ENCODE measurements around the gene TUFT1.
"Not testable (repeated sequence)": the region's sequence is repeated elsewhere in the genome, so short reads cannot be mapped to it uniquely, and the experiment has no call there.

The TUFT1 gene

DNA sequence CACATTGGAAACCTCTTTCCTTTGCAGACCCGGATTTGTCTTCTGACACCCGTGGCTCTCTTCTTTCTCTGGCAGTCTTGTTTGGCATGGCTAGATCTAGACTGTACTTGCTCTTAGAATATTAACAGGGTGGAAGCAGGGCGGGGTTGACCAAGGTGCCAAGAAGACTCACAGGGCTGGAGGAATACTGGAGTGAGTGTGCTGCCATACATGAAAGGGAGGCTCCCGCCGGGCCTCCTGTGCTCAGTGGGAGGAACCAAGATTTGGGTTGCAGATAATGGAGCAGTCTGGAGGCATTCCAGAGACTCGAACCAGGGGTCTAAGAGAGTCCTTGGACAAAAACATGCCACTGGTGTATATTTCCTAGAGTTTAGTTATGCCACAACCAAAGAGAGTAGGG is 44.2 kb downstream of the TUFT1 start:
- DNase-seq, result no peak

GRCh38 chr1:151584780-151585179 is 44.7 kb downstream of the TUFT1 start:
- no peak for DNase-seq

GRCh38 chr1:151585622-151586021 is 45.5 kb downstream of the TUFT1 start:
- DNase-seq, result no peak

GRCh38 chr1:151590961-151591360 is 50.9 kb downstream of the TUFT1 start:
- DNase-seq, result no peak

- DNase-seq, result no peak
These were observed 53.6 kb downstream of the TUFT1 start for GRCh38 chr1:151593730-151594129.

DNA sequence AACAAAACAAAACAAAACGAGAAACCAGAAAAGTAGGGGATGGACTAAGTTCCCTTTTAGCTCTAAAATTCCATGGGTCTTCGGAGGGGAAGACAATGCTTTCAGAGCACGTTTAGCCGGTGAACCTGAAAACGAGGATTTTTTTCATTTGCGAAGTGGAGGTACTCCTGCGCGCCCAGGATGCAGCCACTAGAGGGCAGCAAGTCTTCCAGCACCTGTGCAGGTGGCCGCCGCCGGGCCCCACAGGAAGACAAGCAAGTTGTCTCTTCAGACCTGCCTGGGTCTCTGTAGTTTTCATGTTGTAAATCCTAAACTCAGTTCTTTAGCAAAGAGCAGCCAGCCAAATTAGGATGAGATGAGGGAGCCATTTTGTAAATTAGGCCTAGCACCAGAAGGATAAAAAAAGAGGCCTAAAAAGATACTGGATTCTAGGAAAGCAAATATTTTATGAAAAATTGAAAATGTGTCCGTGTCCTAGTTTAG is 54.1 kb downstream of the TUFT1 start:
- no peak for DNase-seq

- DNase-seq, result no peak
These were observed 56.3 kb downstream of the TUFT1 start for GRCh38 chr1:151596166-151596953.

DNA sequence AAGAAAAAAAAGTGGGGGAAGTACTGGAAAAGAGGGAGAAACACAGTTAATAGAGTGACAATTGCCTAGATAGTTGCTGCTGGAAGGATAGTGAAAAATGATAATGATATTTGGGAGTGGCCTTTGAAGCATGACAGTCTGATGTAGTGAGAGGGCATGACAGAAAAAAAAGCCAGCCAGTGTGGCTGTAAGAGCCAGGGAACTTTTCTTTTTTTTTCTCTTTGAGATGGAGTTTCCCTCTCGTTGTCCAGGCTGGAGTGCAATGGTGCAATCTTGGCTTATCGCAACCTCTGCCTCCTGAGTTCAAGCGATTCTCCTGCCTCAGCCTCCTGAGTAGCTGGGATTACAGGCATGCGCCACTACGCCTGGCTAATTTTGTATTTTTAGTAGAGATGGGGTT is 62.4 kb downstream of the TUFT1 start:
- not testable (repeated sequence) for DNase-seq

GRCh38 chr1:151604291-151604690 is 64.2 kb downstream of the TUFT1 start:
- no peak for DNase-seq

DNA sequence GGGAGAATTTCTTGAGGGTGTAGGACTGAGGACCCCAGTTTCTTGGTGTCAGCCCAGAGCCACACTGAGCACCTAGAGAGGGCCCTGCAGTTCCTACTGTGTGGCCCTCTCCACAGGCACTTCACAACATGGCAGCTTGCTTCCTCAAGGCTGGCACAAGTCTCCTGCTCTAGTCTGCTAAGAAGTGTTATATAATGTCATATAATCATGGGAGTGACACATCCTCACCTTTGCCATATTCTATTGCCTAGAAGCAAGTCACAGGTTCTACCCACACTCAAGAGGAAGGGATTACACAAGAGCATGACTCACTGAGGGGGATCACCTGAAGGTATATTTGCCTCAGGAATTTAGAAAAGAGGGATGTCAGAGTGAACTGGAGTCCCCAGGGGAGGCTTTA is 66.3 kb downstream of the TUFT1 start:
- no peak for DNase-seq

GRCh38 chr1:151606857-151607256 is 66.7 kb downstream of the TUFT1 start:
- no peak for DNase-seq

DNA sequence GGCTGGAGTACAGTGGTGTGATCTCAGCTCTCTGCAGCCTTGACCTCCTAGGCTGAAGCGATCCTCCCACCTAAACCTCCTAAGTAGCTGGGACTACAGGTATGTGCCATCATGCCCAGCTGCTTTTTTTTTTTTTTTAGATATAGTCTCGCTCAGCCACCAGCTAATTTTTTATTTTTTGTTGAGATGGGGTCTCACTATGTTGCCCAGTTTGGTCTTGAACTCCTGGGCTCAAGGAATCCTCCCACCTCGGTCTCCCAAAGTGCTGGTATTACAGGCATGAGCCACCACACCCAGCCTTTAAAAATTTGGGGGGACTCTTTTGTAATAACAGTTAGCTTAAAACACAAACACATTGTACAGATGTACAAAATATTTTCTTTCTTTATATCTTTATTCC is 70.0 kb downstream of the TUFT1 start:
- DNase-seq, result no peak

DNA sequence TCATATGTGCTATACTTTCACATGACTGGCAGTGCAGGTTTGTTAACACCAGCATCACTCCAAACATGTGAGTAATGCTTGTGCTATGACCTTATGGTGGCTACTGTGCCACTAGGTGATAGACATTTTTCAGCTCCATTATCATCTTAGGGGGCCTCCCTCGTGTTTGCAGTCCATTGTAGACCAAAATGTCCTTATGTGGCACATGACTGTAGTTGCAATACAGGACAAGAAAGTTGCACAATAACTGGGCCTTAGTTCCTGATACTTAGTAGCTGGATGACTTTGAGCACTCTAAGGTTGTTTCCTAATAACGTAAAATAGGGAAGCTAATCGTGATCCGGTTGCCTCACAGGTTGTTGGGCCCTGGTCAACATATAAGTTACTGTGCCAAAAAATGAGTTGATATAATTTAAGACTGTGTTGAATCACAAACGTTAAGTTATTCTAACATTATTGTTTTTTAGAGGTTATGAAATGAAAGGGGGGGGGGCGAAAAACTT is 71.2 kb downstream of the TUFT1 start:
- no peak for DNase-seq

- DNase-seq, result peak; percentile 88
These were observed 71.9 kb downstream of the TUFT1 start, which contains the start of gene SNX27 for GRCh38 chr1:151611832-151612500. TSS of gene SNX27 (plus strand) at chr1:151612050. CDS start at chr1:151612202, 152 bp downstream.

GRCh38 chr1:151612501-151613281 is 72.6 kb downstream of the TUFT1 start:
- DNase-seq, result no peak

DNA sequence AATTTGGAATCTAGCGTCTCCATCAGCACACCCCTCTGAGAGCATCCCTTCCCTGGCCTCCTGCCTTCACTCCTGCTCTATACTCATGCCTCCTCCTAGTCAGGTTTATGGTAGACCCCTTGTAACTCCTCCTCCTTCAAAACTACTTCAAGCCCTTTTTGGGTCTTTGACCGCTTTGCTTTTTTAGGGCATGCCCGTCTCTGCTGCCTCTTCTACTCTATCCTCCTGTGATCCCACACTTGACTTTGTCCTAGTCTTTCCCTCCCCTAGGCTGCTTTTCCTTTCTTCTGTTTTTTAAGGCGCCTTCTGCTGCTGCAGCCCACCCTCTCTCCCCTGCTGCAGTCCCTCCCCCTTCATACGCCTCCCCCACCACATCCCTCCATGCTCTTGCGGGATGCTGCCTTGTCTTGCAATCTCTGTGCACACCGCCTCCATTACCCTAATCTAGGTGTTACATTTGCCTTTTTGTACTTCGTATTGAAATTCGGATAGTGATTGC is 73.2 kb downstream of the TUFT1 start:
- no peak for DNase-seq

DNA sequence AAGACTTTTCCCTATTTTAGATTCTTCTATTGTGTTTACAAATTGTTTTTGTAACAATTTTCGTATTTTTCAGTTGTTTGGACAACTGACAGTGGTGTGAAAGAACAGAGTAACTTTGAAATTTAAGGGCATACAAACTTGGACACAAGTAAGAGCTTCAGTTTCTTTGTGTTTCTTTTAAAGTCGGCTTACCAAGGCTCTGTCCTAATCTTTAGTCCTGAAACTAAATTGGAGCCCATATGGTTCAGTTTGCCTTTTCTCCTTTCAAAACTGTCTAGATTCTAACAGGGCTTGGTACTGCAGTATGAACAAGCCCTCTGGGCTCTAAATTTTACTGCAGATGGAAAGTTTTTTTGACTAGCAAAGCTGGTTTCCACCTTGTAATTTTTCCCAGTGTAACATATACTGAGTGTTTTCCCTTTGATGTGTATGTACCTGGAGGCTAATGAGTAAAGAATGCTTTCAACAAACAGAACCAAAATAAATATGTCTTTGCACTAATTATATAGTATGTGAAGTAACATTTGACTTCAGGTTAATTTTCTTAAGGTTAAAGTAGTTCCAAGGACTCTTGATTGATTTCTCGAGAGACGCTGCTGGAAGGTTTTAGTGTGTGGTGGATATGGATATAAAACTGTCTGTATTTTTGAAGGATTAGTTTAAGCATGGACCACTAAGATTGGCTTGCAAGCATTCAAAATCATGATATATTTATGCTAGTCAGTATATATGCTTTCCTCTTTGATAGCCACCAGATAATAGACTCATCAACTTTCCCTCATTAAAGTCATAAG is 75.8 kb downstream of the TUFT1 start:
- DNase-seq, result no peak

- no peak for DNase-seq
These were observed 76.4 kb downstream of the TUFT1 start for GRCh38 chr1:151616505-151616849.

DNA sequence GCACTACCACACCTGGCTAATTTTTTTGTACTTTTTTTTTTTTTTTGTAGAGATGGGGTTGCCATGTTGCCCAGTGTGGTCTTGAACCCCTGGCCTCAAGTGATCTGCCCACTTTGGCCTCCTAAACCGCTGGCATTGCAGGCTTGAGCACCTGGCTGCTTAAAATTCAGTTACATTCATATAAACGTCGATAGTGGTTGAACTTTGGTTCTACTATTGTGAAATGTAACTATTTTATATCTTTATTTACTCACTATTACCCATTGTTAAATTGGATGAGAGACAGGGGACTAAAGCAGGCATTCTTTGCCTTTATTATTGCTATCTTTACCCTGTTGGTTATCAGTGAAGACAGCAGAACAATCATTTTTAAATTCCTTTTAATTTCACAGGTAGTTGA is 77.9 kb downstream of the TUFT1 start:
- DNase-seq, result no peak

- no peak for DNase-seq
These were observed 78.4 kb downstream of the TUFT1 start for GRCh38 chr1:151618470-151618869.

DNA sequence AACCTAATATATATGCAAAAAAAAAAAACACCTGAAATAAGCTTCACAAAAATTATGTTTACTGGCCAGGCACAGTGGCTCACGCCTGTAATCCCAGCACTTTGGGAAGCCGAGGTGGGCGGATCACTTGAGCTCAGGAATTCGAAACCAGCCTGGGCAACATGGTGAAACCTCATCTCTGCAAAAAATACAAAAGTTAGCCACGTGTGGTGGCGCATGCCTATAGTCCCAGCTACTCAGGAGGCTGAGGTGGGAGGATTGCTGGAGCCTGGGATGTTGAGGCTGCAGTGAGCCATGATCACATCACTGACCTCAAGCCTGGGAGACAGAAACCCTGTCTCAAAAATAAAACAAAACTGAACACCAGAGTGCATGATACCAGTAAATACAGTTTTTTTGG is 78.9 kb downstream of the TUFT1 start:
- not testable (repeated sequence) for DNase-seq

- DNase-seq, result no peak
These were observed 79.5 kb downstream of the TUFT1 start for GRCh38 chr1:151619489-151620093.

Data from amniotic stem cell (primary cell).